ENCODE results near the gene C11orf98. TPM values are rescaled to one million over a fixed set of nuclear protein-coding genes. Genes with fewer than 3 reads are reported as not detected.

The C11orf98 gene
- total RNA-seq, 2 donors from 2014 or later, result 40.1 to 44.0 TPM

DNA sequence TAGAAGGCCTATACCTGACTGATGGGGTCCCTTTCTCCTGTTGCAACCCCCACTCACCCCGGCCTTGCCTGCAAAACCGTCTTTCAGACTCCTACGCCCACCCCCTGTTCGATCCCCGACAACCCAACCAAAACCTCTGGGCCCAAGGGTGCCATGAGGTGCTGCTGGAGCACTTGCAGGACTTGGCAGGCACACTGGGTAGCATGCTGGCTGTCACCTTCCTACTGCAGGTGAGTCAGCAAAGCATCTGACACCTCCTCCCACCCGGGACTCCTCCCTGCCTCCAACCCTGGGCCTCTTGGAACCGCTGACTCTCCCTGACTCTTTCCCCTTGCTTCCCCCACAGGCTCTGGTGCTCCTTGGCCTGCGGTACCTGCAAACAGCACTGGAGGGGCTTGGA lies 50.7 kb downstream of the C11orf98 start:
- peaks cover 10% of the 10 kb centered on the region for H3K36me3 ChIP-seq
- DNase-seq (ENCODE audit: low spot score), result no peak
- peaks cover 0 to 28% of the 10 kb centered on the region in 2 donors for H3K4me1 ChIP-seq
- no peak overlapping the region for H3K27ac ChIP-seq
- H3K4me3 ChIP-seq, result no peak overlapping the region
- TF ChIP-seq, protein P1, sequence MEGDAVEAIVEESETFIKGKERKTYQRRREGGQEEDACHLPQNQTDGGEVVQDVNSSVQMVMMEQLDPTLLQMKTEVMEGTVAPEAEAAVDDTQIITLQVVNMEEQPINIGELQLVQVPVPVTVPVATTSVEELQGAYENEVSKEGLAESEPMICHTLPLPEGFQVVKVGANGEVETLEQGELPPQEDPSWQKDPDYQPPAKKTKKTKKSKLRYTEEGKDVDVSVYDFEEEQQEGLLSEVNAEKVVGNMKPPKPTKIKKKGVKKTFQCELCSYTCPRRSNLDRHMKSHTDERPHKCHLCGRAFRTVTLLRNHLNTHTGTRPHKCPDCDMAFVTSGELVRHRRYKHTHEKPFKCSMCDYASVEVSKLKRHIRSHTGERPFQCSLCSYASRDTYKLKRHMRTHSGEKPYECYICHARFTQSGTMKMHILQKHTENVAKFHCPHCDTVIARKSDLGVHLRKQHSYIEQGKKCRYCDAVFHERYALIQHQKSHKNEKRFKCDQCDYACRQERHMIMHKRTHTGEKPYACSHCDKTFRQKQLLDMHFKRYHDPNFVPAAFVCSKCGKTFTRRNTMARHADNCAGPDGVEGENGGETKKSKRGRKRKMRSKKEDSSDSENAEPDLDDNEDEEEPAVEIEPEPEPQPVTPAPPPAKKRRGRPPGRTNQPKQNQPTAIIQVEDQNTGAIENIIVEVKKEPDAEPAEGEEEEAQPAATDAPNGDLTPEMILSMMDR (IDR thresholded peaks at IDR 0.05), result no peak
- no peaks in the 10 kb centered on the region for H3K27me3 ChIP-seq
- H3K9me3 ChIP-seq, result no peaks in the 10 kb centered on the region

DNA sequence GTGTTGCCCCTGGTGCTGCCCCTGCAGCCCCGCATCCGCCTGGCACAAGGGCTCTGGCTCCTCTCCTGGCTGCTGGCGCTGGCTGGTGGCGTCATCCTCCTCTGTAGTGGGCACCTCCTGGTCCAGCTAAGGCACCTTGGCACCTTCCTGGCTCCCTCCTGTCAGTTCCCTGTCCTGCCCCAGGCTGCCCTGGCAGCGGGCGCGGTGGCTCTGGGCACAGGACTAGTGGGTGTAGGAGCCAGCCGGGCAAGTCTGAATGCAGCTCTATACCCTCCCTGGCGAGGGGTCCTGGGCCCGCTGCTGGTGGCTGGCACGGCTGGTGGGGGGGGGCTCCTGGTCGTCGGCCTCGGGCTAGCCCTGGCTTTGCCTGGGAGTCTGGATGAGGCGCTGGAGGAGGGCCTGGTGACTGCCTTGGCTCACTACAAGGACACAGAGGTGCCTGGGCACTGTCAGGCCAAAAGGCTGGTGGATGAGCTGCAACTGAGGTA lies 51.7 kb downstream of the C11orf98 start:
- DNase-seq (ENCODE audit: low spot score), result no peak
- Histone ChIP-seq H3K4me1 (peaks cover 0 to 28% of the 10 kb centered on the region in 2 donors), H3K27ac (peak overlapping the region; percentile 92 to 97), H3K4me3 (peak overlapping the region in 1 of 2 donors; percentile 78), H3K9me3 (no peaks in the 10 kb centered on the region), H3K36me3 (peaks cover 12% of the 10 kb centered on the region), H3K27me3 (no peaks in the 10 kb centered on the region)
- TF ChIP-seq, protein P1 (IDR thresholded peaks at IDR 0.05), result no peak

Other genes with a start within 250 kb of the C11orf98 start
- gene SCGB1A1, start 246.2 kb downstream of the C11orf98 start, total RNA-seq, result not detected
- 100 to 1,000 TPM; 270 to 441 TPM for gene AHNAK, start 118.4 kb downstream of the C11orf98 start, total RNA-seq
- gene EEF1G, start 91.3 kb downstream of the C11orf98 start, total RNA-seq, result 1,000 to 10,000 TPM in 1 of 2 donors, 100 to 1,000 TPM in 1; 707 to 1,175 TPM
- gene TUT1, start 73.7 kb downstream of the C11orf98 start, total RNA-seq, result 1 to 10 TPM; 5.4 to 5.7 TPM
- gene MTA2, start 63.3 kb downstream of the C11orf98 start, total RNA-seq, result 10 to 100 TPM; 30.0 to 40.5 TPM
- gene EML3, start 52.4 kb downstream of the C11orf98 start, total RNA-seq, result 10 to 100 TPM; 15.8 to 21.3 TPM
- 1 to 10 TPM; 3.2 to 5.3 TPM for gene ROM1, start 52.0 kb downstream of the C11orf98 start, total RNA-seq
- 10 to 100 TPM; 12.7 to 14.0 TPM for gene B3GAT3, start 43.2 kb downstream of the C11orf98 start, total RNA-seq
- 10 to 100 TPM; 71.8 to 78.0 TPM for gene GANAB, start 18.6 kb downstream of the C11orf98 start, total RNA-seq
- gene INTS5, start 11.9 kb downstream of the C11orf98 start, total RNA-seq, result 10 to 100 TPM; 12.1 to 19.8 TPM
- gene CSKMT, start 102 bp upstream of the C11orf98 start, total RNA-seq, result 1 to 10 TPM in 1 of 2 donors, under 1 TPM in 1; 0.41 to 3.7 TPM
- 1 to 10 TPM; 5.0 to 8.7 TPM for gene UQCC3, start 6.5 kb upstream of the C11orf98 start, total RNA-seq
- 1 to 10 TPM; 2.3 to 2.4 TPM for gene LBHD1, start 7.1 kb upstream of the C11orf98 start, total RNA-seq
- gene UBXN1, start 13.9 kb upstream of the C11orf98 start, total RNA-seq, result 100 to 1,000 TPM in 1 of 2 donors, 10 to 100 TPM in 1; 77.4 to 116 TPM
- gene LRRN4CL, start 24.3 kb upstream of the C11orf98 start, total RNA-seq, result 1 to 10 TPM; 1.5 to 3.0 TPM
- 10 to 100 TPM; 18.6 to 23.0 TPM for gene BSCL2, start 42.2 kb upstream of the C11orf98 start, total RNA-seq
- not detected for gene GNG3, start 42.5 kb upstream of the C11orf98 start, total RNA-seq
- gene HNRNPUL2, start 62.2 kb upstream of the C11orf98 start, total RNA-seq, result 10 to 100 TPM; 12.2 to 15.6 TPM
- gene TTC9C, start 63.3 kb upstream of the C11orf98 start, total RNA-seq, result 10 to 100 TPM in 1 of 2 donors, 1 to 10 TPM in 1; 9.6 to 11.4 TPM
- gene ZBTB3, start 89.0 kb upstream of the C11orf98 start, total RNA-seq, result 1 to 10 TPM; 5.1 to 7.8 TPM
- 10 to 100 TPM; 32.9 to 34.8 TPM for gene POLR2G, start 96.4 kb upstream of the C11orf98 start, total RNA-seq
- 1 to 10 TPM; 5.8 to 9.5 TPM for gene TAF6L, start 106.2 kb upstream of the C11orf98 start, total RNA-seq
- gene TMEM179B, start 122.2 kb upstream of the C11orf98 start, total RNA-seq, result 10 to 100 TPM; 42.5 to 44.8 TPM
- 10 to 100 TPM; 27.7 TPM for gene TMEM223, start 126.8 kb upstream of the C11orf98 start, total RNA-seq
- 10 to 100 TPM; 33.9 to 35.9 TPM for gene NXF1, start 140.2 kb upstream of the C11orf98 start, total RNA-seq
- gene STX5, start 166.8 kb upstream of the C11orf98 start, total RNA-seq, result 10 to 100 TPM; 15.2 to 24.7 TPM
- not detected for gene TEX54, start 167.6 kb upstream of the C11orf98 start, total RNA-seq
- 10 to 100 TPM; 17.8 to 26.8 TPM for gene WDR74, start 174.4 kb upstream of the C11orf98 start, total RNA-seq
- 10 to 100 TPM; 27.7 to 64.9 TPM for gene SLC3A2, start 215.7 kb upstream of the C11orf98 start, total RNA-seq

Measured in right atrium auricular region (tissue), 2 donors.